GM21526 (cell line): ENCODE results near the gene SORL1-AS1.

Experiments used
- ATAC-seq: cut with Tn5 transposase; IDR thresholded peaks from one replicate; pipeline ENCODE4 v1.9.1; 2021; ENCODE audit warnings: moderate library complexity; ENCODE audit not compliant: unreplicated experiment, low FRiP score

Gene SORL1-AS1

DNA sequence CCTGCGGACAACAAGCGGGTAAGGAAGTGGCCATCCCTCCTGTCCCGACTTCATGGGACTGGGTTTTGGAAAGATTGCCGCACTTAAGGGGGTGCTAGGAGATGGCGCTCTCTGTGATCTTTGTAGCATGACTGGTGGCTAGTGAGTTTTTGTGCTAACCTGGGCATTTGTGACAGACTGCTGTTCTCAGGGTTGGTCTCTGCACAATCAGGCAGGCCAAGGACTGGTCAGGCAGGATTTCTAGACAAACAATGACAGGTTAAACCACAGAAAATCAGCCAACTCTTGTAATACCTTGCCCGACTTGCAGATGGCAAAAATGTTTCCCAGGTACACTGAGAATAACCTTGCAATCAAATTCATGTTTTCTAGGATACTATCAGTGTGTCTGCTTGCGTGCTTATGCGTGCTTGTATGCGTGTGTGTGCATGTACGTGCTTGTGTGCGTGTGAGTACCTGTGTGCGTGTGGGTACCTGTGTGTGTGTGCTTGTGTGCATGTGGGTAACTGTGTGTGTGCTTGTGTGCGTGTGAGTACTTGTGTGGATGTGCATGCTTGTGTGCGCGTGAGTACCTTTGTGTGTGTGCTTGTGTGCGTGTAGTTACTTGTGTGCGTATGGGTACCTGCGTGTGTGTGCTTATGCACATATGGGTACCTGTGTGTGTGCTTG is 25.6 kb upstream of the SORL1-AS1 start:
- ATAC-seq: no peak

DNA sequence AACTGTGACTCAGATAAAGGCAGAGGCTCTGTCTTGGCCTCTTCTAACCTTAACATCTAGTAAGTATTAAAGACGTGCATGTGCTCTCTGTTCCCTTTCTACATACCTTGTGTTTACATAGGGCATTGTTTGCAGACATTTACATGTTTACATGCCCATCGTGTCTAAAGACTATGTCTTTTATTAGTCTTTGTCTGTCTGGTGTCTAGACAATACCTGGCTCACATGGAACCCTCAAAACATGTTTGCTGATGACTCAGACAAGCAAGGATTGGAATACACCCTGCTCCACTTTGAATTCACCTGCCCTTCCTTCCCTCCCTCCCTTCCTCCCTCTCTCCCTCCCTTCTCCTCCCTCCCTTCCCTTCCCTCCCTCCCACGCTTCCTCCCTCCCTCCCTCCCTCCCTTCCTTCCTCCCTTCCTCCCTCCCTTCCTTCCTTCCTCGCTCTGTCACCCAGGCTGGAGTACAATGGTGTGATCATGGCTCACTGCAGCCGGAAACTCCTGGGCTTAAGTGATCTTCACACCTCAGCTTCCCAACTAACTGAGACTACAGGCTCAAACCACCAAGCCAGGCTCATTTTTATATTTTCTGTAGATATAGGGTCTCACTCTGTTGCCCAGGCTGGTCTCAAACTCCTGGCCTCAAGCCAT is 23.7 kb upstream of the SORL1-AS1 start:
- ATAC-seq: no peak

DNA sequence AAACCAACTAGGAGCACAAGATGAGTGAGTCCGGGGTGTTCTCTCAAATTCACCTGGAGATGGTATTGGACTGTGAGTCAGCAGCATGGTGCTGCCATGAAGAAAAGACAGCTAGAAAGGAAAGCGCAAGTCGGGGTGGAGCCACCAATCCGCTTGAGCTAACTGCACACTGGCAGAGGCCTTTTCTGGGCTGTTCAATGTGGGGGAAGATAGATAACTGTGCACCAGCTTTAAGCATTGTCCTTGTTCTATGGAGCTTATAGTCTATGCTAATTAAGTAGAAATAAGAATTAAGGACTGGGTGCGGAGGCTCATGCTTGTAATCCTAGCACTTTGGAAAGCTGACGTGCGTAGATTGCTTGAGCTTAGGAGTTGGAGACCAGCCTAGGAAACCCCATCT is 21.9 kb upstream of the SORL1-AS1 start:
- no peak for ATAC-seq

DNA sequence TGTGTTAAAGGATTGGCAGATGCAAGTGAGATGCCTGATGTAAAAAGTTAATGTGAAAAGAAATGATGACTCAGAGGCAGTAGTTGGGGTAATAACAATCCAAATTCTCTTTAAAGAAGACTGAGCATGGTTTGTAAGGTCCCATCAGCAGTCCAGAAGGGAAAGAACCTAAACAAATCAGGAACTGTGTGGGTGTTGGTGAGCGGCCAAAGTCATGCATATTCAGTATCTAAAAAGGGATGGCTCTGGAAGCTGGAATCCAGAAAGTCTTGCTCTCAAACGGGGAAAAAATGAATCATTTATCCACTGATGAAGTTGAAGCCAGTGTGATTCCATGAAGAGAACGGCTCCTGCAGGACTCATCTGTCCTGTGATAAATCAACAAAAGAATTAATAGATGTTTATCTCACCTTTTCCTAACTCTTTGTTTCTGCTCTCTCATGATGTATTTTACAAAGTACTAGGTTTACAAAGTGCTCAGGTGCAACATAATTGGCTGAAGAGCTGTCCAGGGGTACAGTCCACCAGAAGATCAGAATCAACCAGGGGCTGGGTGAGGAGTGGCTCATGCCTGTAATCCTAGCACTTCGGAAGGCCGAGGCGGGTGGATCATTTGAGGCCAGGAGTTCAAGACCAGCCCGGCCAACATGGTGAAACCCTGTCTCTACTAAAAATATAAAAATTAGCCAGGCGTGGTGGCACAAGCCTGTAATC is 20.5 kb upstream of the SORL1-AS1 start:
- no peak for ATAC-seq

DNA sequence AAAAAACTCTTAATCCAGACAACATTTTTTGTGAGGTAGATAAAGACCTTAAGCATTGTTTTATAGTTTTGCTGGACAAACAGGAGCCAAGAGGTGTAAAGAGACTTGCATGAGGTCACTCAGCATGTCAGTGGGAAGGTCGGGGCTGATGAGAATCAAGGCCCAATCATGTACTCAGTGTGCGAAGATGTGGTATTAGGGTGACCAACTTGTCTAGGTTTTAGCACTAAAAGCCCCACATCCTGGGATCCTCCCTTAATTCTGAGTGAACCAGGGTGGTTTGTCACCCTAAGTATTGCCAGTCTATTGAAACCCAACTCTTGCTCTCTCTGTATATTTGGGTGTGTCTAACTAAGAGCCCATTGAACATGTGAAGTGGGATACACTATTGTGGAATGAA is 19.5 kb upstream of the SORL1-AS1 start:
- no peak for ATAC-seq

DNA sequence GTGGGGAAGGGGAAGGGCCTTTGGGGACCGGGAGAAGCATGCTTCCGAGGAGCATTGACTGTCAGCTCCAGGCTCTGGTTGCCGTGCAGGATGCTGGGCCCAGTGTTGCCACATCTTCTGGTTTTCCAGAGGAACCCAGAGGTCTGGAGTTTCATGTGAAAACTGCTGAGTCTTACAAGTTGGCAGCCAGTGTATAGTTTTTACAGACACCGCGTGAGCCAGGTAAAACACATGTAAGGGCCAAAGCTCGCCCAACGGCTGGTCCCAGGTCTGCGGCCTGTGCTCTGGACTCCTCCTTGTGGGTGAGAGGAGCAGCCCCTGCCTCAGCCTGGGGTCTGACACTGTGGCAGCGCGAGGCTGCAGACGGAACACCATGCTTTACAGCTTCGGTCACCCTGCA is 18.4 kb upstream of the SORL1-AS1 start:
- no peak for ATAC-seq

DNA sequence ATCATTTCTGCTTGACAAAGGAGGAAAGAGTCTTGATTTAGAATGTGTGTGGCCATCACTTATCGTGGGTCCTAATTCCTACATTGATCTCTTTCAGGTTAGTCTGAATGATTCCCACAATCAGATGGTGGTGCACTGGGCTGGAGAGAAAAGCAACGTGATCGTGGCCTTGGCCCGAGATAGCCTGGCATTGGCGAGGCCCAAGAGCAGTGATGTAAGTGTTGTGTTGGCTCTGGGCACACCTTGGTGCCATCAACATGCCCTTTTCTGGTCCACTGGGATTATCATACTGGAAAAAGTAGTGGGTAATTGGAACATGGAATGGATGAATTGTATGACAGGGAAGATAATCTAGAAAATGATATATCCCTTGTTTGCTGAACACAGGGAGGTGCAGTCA is 17.1 kb upstream of the SORL1-AS1 start:
- ATAC-seq: no peak

DNA sequence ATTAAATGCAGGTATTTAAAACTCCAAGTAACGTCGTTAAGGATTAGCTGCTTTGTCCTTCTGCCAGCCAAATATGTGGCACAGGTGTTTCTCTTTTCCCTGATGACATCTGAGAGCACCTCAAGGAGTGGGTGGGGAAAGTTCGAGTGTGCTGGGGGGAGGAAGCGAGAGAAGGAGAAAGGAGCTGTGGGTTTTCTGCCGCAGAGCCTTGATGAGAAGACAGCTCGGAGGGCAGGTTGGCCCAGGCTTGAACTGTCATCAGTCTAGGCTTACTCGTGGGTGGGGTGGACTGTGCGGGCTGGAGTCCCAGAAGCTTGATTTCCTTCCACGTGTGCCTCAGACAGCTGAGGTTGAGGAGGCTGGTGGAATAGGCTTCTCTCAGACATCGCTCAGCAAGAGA is 15.2 kb upstream of the SORL1-AS1 start:
- ATAC-seq: peak; percentile 65

DNA sequence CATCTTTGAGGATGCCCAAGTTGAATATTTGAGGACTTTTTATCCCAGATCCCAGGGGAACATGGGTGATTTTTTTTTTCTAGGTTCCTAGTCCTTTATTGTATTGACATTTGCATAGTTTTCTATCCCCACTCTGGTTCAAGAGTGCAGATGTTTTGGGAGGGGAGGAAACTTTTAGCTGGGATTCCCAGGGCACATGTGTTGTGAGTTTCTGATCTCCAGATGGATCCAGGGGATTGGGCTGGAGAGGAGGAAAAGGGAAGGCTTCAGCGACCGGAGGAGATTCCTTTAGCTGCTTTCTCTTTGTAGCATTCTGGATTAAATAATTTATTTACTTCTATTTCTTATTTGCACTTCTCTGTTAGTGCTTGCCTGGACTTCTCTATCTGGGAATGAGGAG is 14.7 kb upstream of the SORL1-AS1 start:
- ATAC-seq: no peak

DNA sequence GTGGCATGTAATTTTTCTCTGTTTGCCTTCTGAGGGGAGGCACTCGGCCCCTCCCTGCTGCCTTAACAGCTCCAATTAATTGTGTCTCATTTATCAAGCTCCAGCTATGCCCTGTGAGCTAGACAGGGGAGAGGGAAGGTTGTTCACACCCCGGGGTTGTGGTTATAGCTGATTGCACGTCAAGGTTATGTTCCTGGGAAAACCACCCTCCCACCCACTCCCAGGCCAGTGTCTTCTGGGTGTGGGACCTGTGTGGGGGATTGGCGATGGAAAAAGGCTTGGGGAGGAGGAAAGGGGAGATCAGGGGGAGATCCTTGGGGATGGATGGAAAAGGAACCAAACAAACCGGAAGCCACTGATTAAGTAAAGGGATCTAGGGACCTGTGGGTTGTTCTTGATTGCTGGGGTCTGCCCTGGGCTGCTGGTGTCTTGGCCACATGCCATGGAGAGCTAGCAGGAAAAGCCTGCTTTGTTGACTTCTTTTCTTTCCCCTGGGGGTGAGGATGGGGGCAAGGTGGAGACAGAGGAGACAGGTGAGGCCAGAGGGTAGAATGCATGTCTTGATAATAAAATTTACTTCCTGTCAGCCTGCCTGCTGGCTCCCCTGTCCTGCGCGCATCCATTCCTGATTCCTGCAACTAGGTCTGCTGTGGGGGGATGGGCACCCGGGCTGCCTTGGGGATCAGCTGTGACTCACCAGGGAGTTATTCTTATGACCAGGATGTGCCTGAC is 13.5 kb upstream of the SORL1-AS1 start:
- ATAC-seq: no peak

DNA sequence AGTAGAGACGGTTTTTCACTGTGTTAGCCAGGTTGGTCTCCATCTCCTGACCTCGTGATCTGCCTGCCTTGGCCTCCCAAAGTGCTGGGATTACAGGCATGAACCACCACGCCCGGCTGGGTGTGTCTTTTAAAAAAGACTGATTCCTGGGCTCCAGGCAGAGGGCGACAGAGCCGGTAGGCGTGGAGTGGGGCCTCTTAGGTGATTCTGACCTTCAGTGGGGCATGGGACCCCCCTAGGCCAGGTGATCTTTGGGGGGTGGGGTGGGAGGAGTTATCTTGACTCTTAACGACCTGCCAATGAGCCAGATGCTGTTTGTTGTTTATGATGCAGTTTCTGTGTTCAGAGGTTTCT is 12.9 kb upstream of the SORL1-AS1 start:
- no peak for ATAC-seq

DNA sequence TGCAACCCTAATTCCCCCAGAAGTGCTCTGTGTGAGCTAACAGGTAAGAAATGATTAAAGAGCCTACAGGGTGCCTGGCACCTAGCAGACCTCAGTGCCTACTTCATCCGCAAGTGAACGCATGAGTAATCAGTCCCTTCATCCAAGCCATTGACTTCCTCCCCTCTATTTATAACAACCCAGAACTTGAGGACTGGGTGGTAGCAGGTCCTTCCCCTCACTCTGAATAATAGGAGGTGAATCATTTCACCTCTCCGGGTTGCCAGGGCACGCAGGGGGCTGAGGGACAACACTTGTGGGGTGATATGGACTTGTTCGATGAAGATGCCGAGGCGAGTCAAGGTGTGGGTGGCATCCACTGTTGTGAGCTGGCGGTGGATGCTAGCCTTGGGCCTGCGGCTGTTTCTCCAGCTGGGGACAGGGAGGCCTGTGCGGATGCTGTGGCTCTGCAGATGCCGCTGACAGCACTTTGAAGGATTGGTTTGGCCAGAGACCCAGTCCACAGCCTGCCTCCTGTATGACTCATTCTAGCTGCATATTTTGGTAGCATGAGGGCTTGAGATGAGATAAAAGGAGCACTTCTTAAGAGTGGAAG is 11.7 kb upstream of the SORL1-AS1 start:
- ATAC-seq: peak; percentile 39

DNA sequence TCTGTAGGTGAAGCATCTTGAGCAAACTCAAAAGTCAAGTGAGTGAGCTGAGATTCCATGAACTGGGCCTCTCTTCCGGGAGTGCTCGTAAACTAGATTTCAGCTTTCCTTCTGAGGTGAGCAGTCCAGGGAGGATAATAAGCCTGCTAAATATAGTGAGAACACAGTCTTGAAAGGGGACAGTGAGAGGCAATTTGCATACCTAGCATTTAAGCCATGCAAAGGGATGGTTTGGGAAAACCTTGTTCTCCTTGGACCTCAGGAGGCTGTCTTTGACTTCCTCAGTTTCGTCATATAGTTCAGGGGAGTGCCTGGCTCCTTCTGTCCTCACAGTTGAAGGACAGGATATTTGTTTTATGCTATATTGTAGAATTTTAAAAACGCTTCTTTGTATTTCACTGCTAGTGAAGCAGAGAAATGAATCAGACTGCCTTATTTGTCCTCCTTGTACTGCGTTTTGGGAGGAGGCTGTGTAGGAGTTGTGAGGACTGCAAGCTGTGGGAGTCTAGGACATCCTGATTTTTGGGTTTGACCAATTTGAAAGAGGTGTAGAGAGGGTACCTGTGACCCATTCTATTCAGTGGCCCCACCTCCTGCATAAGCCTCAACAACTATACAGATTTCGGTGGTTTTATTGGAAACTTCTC is 11.0 kb upstream of the SORL1-AS1 start:
- no peak for ATAC-seq

DNA sequence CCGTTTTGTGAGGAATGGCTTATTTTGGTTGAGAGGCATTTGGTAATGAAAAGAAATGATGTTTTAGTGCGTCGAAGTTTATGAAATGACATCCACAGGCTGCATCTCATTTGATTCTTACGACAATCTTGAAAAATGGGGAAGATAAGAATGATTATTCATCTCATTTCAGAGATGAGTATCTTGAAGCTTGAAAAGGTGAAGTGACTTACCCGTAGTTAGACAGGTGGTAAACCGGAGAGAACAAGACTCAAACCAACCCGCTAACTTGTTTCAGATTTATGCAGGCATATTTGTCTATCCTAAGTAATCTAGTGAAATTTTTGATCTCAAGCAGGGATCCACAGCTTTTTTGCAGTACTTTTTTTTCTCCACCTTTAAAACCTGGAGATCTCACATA is 9.1 kb upstream of the SORL1-AS1 start:
- ATAC-seq: no peak

DNA sequence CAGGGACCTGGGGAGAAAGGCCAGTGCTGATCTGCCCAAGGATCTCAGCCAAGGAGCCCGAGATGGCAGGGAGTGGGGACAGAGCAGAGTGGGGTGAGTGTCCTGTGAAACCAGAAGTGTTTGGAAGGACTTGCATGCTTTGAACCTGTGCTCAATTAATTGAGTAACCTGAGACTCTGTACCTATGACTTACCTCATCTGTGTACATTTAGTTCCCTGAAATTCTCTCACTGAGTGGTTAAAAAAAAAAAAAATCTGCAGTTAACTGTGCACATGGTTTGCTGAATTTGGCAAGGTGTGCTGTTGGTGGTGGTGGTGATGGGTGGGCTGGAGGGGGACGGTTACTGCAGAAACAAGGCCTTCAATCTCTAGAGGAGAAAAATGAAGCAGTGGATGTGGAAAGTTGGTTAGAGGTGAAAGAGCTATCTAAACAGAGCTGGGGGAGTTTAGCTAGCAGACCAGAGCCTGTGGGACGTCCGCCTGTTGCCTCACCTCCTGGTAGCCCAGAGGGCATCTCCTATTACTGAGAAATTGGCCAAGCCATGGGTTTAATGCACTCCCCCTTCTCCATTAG is 8.3 kb upstream of the SORL1-AS1 start:
- no peak for ATAC-seq

DNA sequence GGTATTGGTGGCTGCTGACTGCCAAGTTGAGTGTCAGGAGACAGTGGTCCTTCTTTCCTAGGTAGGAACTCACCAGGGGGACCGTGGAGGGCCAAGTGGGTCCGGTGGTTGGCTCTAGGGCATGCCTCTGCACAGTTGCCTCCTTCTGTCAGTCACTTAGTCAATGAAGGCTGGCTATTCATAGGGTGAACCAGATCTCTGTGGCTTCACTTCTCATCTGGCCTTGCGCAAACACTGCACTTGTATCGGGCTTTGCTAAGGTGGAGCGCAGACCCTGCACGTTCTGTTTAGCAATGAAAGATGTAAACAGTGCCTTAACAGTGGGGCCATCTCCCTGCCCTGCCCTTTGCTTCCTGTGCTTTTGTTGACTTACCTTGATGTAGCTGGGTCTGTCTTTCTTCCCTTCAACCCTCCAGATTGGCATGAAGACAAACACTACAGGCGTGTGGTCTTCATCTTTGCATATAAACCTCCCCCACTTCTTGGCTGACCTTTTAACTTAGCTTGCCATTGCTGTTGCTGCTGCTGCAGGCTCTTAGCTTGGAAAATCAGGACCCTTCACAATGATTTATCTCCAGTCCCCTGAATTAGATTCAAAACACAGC is 6.7 kb upstream of the SORL1-AS1 start:
- ATAC-seq: no peak

DNA sequence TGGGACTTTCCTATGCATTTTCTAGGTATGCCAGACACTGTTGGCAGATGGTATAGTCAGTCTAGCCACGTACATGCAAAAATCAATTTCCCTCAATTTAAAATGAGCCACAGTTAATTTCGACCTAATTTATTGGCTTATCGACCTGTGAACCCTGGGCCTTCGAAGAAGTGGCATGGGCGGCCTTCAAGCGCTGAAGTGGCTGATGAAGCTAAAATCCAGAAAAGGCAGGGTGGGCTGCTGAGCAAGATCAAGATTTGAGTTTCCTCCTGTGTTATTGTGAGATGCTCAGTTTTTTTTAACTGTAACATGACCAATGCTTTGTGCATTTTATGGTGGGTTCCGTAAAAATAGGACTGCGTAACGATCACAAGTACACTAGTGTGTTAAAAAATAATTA is 5.8 kb upstream of the SORL1-AS1 start:
- ATAC-seq: no peak

DNA sequence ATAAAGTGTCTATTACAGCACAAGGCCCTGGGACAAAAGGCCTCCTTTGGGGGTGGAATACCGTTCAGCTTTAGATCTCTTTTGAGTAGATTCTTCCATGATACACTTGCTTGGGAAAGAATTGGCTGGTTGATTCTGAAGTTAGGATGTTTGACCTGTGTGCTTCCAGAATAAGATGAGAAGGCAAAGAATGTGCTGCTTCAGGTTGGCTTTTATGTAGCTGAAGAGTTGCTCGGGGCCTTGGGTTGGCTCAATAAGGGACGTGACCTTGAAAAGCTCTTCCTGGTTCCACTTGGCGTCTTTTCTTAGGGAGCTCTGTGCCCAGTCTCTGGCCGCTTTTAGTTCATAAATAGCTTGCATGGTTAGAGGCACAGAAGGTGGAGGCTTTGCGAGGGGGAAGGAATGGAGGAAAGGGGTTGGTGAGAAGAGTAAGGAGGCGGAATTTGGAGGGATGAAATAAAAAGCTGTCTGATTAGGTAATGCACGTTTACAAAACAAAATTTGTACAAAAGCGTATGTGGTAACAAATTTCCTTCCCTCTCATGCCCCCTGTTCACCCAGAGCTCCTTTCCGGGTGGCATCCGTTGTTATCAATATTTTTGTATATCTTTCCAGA is 4.2 kb upstream of the SORL1-AS1 start:
- ATAC-seq: no peak

DNA sequence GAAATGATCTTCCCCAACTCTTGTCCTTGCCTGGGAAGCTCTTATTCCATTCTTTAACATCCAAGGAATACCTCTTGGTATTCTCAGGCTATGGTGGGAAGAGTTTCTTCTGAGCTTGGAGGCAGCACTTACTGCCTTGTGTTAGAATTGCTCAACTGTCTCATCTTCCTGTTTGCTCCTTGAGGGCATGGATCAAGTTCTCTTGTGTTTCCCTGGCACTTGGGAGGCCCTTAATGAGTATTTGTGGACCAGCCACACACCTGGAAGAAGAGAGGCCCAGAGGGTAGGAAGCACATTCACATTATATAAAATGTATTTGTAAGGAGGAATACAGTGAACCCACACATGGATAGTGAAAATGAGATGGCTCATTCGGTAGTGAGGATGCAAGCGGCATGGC is 3.4 kb upstream of the SORL1-AS1 start:
- ATAC-seq: no peak
